Natural killer cell (primary cell): ENCODE data around the gene ACOT7. TPM values are rescaled to one million over a fixed set of nuclear protein-coding genes. Genes with fewer than 3 reads are reported as not detected.

Experiments used
- ATAC-seq, 3 donors: fragments of 150-1000 bp in 2 of 3; fragments of 200-7000 bp in 1 of 3; cut with Tn5 transposase; 1 replicate in 1 of 3; 2 replicates in 2 of 3; pipeline ENCODE4 v1.10.0; 2021; ENCODE audit warnings: mild to moderate bottlenecking in 2 of 3, moderate library complexity in 2 of 3
- DNase-seq, 2 donors: peaks; one replicate each; pipeline versions ENCODE4 v3.0.0 to v3.0.0-alpha.2; 2013 to 2021; ENCODE audit warnings: mixed read lengths in 1 of 2
- H3K27ac ChIP-seq: one replicate; pipeline ENCODE4 v1.5.1; 2013; ENCODE audit warnings: mild to moderate bottlenecking, low read length
- H3K27me3 ChIP-seq: one replicate; pipeline ENCODE4 v1.6.1; 2013; ENCODE audit warnings: low read length; ENCODE audit not compliant: control insufficient read depth, insufficient read depth
- H3K36me3 ChIP-seq: one replicate; pipeline ENCODE4 v1.6.1; 2013; ENCODE audit warnings: low read length; ENCODE audit not compliant: control insufficient read depth, insufficient read depth
- H3K4me1 ChIP-seq: one replicate; pipeline ENCODE4 v1.6.1; 2013; ENCODE audit warnings: low read length; ENCODE audit not compliant: control insufficient read depth, insufficient read depth
- H3K4me3 ChIP-seq: one replicate; pipeline ENCODE4 v1.5.1; 2013; ENCODE audit warnings: low read length
- H3K9me3 ChIP-seq: one replicate; pipeline ENCODE4 v1.6.1; 2013; ENCODE audit warnings: low read length; ENCODE audit not compliant: control insufficient read depth, insufficient read depth
- H3K27ac Mint-ChIP-seq, 2 donors: one replicate each; pipeline ENCODE4 v1.8.0; 2022; ENCODE audit warnings: mild to moderate bottlenecking in 2 of 2, mixed read lengths in 2 of 2, moderate library complexity in 1 of 2
- H3K27me3 Mint-ChIP-seq, 2 donors: one replicate each; pipeline ENCODE4 v1.8.0; 2022; ENCODE audit warnings: low read depth in 2 of 2, mixed read lengths in 2 of 2
- H3K36me3 Mint-ChIP-seq: one replicate; pipeline ENCODE4 v1.8.0; 2022; ENCODE audit warnings: mixed read lengths
- H3K4me1 Mint-ChIP-seq, 2 donors: one replicate each; pipeline ENCODE4 v1.8.0; 2022; ENCODE audit warnings: mixed read lengths in 2 of 2
- H3K4me3 Mint-ChIP-seq: one replicate; pipeline ENCODE4 v1.8.0; 2022; ENCODE audit warnings: mild to moderate bottlenecking, moderate library complexity, mixed read lengths
- H3K9me3 Mint-ChIP-seq, 2 donors: one replicate each; pipeline ENCODE4 v1.8.0; 2022; ENCODE audit warnings: mixed read lengths in 2 of 2
- WGBS: methylation state at CpG from one replicate; pipeline ENCODE4 v1.1.7; 2013; ENCODE audit warnings: missing lambda C conversion rate; ENCODE audit not compliant: insufficient coverage; 5-methylcytosine and 5-hydroxymethylcytosine counted together
- intact Hi-C: fragments of 100-400 bp; cut with micrococcal nuclease; formaldehyde crosslinking; loops from one replicate; pipeline ENCODE4 v1.14.2; 2022
- total RNA-seq, 4 donors: library from RNA; stranded (reverse); fragments of 120-200 nt in 1 of 4; gene quantifications; one replicate each; pipeline versions ENCODE4 v1.2.3 to v1.2.4, GENCODE V29; 2013 to 2022
- TF ChIP-seq, protein P1 (sequence below): fragments of 200-600 bp; IDR thresholded peaks from one replicate; pipeline ENCODE4 v1.8.0; 2022; ENCODE audit warnings: antibody characterized with exemption

The ACOT7 gene
- total RNA-seq, 3 donors from 2014 or later (not counting 1 experiment from before 2014, with no cell fraction given) = 11.5 to 16.9 (median 15.4) TPM

DNA sequence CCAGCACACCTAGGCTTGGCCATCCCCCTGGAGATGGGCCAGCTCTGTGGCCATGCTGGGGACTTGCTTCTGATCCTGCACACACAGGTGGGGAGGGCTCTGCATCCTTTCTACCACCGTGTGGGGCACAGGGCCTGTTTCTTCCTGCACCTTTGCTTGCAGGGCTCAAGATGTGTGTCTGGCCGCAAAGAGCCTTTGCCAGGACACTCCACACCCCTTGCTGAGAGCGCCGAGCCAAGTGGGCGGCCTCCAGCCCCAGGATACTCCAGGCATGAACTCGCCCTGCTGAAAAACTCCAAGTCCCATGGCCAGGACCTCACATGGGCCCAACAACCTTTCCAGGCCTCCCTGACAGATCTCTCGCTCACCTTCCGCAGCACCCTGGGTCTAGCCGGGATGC lies 121.1 kb downstream of the ACOT7 start:
- Mint-ChIP-seq H3K4me1 (peaks cover 0 to 1% of the 10 kb centered on the region in 2 donors), H3K36me3 (no peaks in the 10 kb centered on the region), H3K27me3 (no peaks in the 10 kb centered on the region), H3K4me3 (no peak overlapping the region), H3K9me3 (no peaks in the 10 kb centered on the region), H3K27ac (no peak overlapping the region)
- WGBS = 93% methylated on average over 9 of the region's 9 CpGs
- Histone ChIP-seq H3K36me3 (no peaks in the 10 kb centered on the region), H3K4me3 (no peak overlapping the region), H3K27me3 (no peaks in the 10 kb centered on the region), H3K9me3 (no peaks in the 10 kb centered on the region), H3K4me1 (no peaks in the 10 kb centered on the region), H3K27ac (no peak overlapping the region)
- ATAC-seq = no peak
- intact Hi-C loops = no loop called here
- TF ChIP-seq, protein P1, sequence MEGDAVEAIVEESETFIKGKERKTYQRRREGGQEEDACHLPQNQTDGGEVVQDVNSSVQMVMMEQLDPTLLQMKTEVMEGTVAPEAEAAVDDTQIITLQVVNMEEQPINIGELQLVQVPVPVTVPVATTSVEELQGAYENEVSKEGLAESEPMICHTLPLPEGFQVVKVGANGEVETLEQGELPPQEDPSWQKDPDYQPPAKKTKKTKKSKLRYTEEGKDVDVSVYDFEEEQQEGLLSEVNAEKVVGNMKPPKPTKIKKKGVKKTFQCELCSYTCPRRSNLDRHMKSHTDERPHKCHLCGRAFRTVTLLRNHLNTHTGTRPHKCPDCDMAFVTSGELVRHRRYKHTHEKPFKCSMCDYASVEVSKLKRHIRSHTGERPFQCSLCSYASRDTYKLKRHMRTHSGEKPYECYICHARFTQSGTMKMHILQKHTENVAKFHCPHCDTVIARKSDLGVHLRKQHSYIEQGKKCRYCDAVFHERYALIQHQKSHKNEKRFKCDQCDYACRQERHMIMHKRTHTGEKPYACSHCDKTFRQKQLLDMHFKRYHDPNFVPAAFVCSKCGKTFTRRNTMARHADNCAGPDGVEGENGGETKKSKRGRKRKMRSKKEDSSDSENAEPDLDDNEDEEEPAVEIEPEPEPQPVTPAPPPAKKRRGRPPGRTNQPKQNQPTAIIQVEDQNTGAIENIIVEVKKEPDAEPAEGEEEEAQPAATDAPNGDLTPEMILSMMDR = no peak
- no peak for DNase-seq

DNA sequence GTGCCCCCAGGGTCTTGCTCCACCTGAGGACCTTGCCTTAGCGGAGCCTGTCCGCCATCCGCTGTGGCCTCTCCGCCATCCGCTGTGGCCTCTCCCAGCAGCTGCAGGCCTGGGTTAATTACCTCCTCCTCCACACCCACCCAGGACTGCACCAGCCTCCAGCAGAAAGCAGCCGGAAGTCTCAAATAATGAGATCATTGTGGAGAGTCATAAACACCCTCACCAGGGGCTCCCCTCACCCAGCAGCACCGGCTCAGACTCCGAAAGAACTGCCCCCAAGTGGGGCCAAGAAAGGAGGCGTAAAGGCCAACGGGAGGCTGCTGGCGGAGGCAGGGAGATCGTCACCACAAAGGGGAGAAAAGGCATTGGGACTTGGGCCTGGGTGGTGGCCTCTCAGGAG lies 122.0 kb downstream of the ACOT7 start:
- intact Hi-C loops = no loop called here
- H3K9me3 Mint-ChIP-seq = no peaks in the 10 kb centered on the region

DNA sequence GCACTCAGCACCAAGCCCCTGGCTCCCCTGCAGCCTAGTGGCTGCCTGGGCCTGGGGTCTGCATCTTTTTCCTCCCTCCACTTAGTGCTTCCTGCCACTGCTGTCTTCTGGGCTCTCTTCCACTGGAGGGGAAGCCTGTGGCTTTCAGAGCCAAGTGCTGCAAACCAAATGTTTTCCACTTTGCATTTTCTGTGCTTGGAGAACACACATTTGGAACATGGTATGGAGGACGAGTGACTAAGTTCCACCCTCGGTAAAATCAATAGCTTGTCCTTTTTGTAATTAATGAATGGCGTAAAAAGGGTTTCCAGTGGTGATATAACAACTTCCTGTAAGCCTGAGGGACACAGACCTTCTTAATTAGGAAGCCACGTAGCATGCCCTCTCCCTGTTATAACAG lies 122.6 kb downstream of the ACOT7 start:
- no peaks in the 10 kb centered on the region for H3K36me3 ChIP-seq
- Mint-ChIP-seq H3K27ac (no peak overlapping the region), H3K4me3 (no peak overlapping the region), H3K4me1 (no peaks in the 10 kb centered on the region), H3K36me3 (no peaks in the 10 kb centered on the region), H3K27me3 (no peaks in the 10 kb centered on the region), H3K9me3 (no peaks in the 10 kb centered on the region)
- no peak overlapping the region for H3K4me3 ChIP-seq
- TF ChIP-seq, protein P1 = no peak
- intact Hi-C loops = no loop called here
- H3K4me1 ChIP-seq = no peaks in the 10 kb centered on the region
- DNase-seq (no peak), ATAC-seq (no peak)
- H3K27me3 ChIP-seq = no peaks in the 10 kb centered on the region
- WGBS = 69% methylated on average over 4 of the region's 4 CpGs
- H3K9me3 ChIP-seq = no peaks in the 10 kb centered on the region
- no peak overlapping the region for H3K27ac ChIP-seq

More for the DNA sequence above, 122.0 kb downstream of the ACOT7 start:
- TF ChIP-seq, protein P1 = no peak
- 98% methylated on average over 12 of the region's 12 CpGs for WGBS
- Histone ChIP-seq H3K27me3 (no peaks in the 10 kb centered on the region), H3K4me3 (no peak overlapping the region), H3K36me3 (no peaks in the 10 kb centered on the region), H3K27ac (no peak overlapping the region), H3K9me3 (no peaks in the 10 kb centered on the region), H3K4me1 (no peaks in the 10 kb centered on the region)
- H3K4me1 Mint-ChIP-seq = no peaks in the 10 kb centered on the region
- no peak overlapping the region for H3K4me3 Mint-ChIP-seq
- ATAC-seq = no peak
- H3K27ac Mint-ChIP-seq = no peak overlapping the region
- no peaks in the 10 kb centered on the region for H3K27me3 Mint-ChIP-seq
- DNase-seq = no peak
- no peaks in the 10 kb centered on the region for H3K36me3 Mint-ChIP-seq

DNA sequence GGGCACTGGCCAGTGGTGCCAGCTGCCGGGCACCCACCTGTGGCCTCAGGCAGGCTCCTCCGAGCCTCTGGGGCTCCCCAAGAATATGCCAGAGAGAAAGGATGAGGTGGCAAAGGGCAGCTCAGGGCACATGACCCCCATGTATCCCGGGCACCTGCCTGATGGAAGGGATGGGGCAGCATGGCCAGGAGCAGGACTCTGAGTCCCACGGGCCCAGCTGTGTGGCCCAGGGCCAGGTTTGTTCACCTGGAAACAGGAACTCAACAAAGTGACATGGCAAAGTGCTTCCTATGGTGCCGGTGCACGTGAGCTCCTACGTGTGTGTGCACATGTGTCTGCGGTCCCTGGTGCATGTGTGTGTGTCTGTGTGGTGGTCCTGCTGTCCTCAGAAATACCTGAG lies 123.2 kb downstream of the ACOT7 start:
- no peak overlapping the region for H3K4me3 Mint-ChIP-seq
- WGBS = 92% methylated on average over 8 of the region's 8 CpGs
- H3K36me3 ChIP-seq = no peaks in the 10 kb centered on the region
- intact Hi-C loops = no loop called here
- TF ChIP-seq, protein P1 = no peak
- H3K4me3 ChIP-seq = no peak overlapping the region
- no peaks in the 10 kb centered on the region for H3K4me1 Mint-ChIP-seq
- no peaks in the 10 kb centered on the region for H3K9me3 ChIP-seq
- no peaks in the 10 kb centered on the region for H3K27me3 ChIP-seq
- no peak for DNase-seq
- H3K27ac Mint-ChIP-seq = no peak overlapping the region
- H3K4me1 ChIP-seq = no peaks in the 10 kb centered on the region
- no peaks in the 10 kb centered on the region for H3K27me3 Mint-ChIP-seq
- no peaks in the 10 kb centered on the region for H3K9me3 Mint-ChIP-seq
- no peak for ATAC-seq
- H3K27ac ChIP-seq = no peak overlapping the region
- H3K36me3 Mint-ChIP-seq = no peaks in the 10 kb centered on the region
